ENCODE results near the gene KIF6.

Gene KIF6

DNA sequence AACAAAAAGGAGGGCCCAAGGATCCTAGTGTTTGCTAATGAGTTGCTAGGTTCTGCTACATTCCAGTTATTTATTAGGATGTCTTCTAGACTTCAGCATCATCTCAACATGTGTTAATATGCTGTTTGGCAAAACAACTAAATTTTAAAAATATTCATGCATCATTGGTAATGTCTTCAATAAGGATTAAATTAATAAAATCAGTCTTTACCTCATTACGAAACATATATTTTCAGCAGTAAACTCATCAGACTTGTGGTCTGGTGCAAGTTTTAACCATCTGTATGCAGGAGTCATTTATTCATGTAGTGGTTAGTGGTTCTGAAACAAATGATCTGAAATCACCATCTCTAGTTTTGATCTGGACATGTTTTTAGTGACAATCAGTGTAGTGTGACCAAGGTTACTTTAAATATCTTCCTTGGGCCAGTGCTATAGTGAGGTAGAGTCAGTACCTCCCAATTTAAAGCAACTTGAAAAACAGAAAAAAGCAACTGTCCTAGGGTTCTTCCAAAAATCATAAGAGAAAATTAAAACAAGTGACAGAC, 317.7 kb downstream of the KIF6 start:
- no peak for DNase-seq

- no peak for DNase-seq
These were observed 320.9 kb downstream of the KIF6 start for GRCh38 chr6:39404312-39404711.

DNA sequence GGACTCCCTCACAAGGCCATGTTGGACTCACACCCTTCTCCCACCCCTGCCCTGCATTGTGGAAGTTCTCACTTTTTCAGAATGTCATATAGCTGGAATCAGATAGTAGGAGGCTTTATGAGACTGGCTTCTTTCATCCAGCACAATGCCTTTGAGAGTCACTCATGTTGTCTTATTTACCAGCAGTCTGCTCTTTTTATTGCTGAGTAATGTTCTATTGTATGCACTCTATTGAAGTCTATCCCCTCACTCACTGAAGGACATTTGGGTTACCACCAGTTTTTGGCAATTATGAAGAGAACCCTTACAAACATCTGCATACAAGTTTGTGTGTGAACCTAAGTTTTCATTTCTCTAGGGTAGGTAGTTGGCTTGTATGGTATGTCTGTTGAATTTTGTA, 321.9 kb downstream of the KIF6 start:
- DNase-seq = no peak

DNA sequence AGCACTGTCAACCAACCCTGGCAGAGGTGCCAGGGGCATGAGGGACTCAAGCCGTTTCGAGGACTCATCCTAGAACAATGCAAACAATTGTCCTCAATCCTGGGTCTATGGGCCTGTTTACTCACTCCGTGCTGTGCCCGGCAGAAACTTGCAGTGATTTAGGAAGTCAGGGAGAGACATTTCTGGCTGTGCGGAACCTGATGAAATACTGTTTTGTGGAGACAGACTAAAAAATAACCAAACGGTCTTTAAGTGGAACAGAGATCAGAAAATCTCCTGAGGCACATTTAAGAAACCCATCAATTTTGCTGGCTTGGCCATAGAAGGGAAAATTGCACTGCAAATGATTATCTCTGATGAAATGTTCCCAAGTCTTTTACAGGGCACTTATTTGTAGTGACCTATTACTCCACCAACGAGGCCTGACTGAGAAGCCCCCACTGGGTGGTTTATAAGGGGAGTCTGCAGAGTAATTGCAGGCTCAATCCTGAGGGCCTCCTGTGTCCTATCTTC, 322.9 kb downstream of the KIF6 start:
- no peak for DNase-seq

- DNase-seq = no peak
These were observed 323.8 kb downstream of the KIF6 start for GRCh38 chr6:39401376-39401775.

GRCh38 chr6:39400026-39400425, 325.2 kb downstream of the KIF6 start:
- DNase-seq = no peak

DNA sequence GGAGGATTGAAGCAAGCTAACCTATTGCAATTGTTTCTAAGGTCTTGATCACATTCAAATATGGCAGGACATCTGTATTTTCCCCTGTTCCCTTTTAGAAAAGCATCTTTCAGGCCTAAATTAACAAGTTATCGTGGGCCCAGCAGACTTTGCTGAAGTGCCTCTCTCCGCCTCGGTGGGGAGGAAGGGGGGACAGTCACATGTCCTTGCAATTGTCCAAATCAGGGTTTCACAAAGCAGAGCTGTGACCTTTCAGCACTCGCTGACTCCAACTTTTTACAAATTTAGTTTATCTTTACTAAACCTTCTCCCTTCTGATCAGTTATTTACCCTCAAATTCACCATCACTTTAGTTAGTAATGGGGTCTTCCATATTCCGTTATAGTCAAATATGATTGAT, 328.4 kb downstream of the KIF6 start:
- no peak for DNase-seq

GRCh38 chr6:39393075-39393474, 332.1 kb downstream of the KIF6 start:
- no peak for DNase-seq

DNA sequence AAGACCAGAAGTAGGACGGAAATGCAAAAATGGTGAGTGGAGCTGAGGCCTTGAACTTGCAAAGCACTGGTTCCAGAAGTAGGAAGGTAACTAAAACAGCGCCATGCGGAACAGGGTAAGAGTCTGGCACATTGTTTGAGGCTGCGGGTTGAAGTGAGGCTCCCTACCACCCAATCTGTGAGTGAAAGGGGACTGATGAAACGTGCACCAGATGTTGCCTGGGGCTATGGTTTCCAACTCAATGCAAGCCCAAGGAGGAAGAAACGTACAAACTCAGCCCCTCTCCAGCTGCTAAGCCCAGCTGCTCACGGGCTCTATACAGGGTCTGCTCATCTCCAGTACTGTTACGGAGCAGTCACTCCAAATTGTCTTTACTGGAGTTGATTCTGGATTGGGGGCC, 334.0 kb downstream of the KIF6 start:
- no peak for DNase-seq

GRCh38 chr6:39389484-39389767, 335.8 kb downstream of the KIF6 start:
- DNase-seq = no peak

- no peak for DNase-seq
These were observed 336.4 kb downstream of the KIF6 start for GRCh38 chr6:39388606-39389483.

DNA sequence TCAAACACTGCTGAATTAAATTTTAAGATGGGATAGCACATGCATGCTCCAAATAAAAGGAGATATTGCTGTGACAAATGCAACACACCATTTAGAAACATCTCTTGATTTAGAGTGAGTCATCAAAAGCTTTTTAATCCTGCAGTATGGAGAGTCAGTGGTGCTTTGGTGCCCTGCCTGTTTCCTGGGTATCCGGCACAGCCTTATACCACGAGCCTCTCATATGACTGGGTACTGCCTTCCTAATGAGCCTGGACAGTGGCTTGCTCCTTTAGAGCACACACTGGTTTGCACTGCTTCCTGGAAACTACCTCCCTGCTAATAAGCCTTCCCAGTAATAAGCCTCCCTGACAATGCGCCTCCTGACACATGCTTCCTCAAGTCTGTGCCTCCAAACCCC, 337.4 kb downstream of the KIF6 start:
- no peak for DNase-seq

DNA sequence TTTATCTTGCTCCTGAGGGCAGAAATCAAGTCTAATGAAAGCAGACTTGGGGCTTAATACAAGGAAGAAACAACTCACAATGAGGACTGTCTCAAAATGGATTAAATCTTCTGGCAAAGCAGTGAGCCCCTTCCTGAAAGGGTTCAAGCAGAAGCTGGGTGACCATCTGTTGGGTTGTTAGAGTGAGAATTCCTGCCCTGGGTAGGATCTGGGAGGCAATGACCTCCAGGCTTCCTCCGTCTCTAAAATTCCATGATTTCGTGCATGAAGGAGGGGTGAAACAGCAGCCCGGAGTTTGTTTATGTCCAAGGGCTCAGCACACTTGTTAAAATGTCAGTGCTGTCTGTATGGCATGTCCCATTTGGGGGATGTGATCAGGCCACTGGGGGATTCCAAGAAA, 338.7 kb downstream of the KIF6 start:
- no peak for DNase-seq

- no peak for DNase-seq
These were observed 343.6 kb downstream of the KIF6 start for GRCh38 chr6:39381550-39382140.

DNA sequence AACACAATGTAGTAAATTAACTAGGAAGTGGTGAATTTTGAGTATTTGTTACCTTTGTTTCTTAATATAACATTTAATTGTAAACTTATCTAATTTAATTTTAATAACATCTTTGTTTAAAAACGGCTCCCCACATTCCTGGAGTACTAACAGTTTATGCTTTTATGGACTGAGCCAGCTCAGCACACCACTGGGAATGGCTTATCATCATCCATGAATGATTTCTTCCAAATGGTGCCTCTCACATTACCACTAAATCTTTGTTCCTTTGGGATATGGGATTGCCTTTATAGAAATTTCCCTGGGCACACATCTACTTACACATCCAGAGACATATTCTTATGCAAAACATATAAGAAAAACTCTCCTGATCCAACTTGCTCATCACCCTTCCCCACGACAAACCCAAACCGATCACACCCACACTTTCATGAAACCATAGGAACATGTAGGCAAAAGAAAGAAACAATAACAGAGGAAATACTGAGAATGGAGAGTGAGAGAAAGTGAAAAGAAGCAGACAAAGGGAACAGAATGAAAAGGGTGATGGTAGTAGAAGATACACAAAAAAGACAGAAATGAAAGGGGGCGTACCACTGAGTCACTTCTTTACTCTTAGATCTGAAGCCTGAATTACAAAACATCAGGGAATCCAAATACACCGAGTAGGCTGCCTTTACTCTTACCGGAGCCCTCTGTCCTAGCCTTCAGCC, 344.2 kb downstream of the KIF6 start:
- no peak for DNase-seq

GRCh38 chr6:39378960-39379425, 346.2 kb downstream of the KIF6 start:
- DNase-seq = no peak

- DNase-seq = no peak
These were observed 346.8 kb downstream of the KIF6 start for GRCh38 chr6:39378175-39378959.

GRCh38 chr6:39377539-39377950, 347.7 kb downstream of the KIF6 start:
- DNase-seq = no peak

- no peak for DNase-seq
These were observed 349.8 kb downstream of the KIF6 start for GRCh38 chr6:39375405-39375804.

DNA sequence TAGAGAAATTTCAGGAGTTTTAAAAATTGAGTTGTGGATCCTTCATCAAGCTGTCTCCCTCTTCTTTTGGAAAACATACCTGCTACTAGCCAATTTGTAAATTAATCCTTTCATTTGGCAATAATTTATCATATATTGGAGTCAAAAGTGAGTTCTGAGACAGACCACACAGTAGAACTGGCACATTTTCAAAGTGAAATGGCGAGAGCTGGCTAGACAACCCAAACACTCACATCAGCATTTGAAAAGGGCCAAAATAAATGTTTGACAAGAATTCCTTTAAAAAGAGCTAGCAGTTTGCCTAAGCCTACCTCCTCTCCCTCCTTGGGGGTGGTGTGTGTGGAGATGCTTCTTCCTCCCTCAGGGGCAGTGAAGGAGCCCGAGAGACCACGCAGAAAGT, 354.8 kb downstream of the KIF6 start:
- no peak for DNase-seq

DNA sequence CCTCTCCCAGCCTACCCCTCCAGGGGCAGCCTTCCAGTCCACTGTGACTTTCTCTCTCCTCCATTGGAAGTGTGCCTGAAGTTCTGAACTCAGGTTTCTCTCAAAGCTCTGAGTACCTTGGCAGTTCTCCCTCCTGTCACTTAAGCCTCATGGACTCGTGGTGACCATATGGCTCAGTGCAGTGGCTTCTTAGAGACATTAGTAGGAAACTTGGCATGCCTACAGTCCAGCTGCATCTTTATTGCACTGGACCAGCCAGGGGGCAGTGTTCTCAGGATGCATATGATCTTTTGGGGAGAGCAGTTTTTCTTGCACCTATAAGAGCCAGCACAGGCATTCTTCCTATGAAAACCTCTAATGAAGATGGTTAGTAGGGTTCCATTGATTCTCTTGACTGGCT, 355.2 kb downstream of the KIF6 start:
- DNase-seq = no peak

DNA sequence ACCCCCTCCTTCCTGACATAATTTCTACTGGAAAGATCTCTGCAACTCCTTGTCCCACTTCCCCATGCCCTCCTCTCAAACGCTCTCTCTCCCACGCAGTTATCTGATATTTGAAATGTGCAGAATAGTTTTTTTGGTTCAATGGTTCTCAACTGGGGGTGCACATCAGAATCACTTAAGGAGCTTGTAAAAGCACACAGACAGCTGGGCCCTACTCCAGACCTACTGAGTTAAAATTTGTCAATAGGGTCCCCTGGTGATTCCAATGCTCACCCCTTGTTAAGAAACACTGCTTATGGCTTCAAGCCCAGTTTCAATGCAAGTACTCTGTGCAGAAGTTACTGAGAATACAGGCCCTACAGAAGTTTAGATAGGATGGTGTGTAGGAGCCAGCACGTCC, 357.5 kb downstream of the KIF6 start:
- no peak for DNase-seq

Measured in effector CD4-positive, alpha-beta T cell (primary cell).